ENCODE results near the gene EPS8.
"Not testable (repeated sequence)": the region's sequence is repeated elsewhere in the genome, so short reads cannot be mapped to it uniquely, and the experiment has no call there.

The EPS8 gene

DNA sequence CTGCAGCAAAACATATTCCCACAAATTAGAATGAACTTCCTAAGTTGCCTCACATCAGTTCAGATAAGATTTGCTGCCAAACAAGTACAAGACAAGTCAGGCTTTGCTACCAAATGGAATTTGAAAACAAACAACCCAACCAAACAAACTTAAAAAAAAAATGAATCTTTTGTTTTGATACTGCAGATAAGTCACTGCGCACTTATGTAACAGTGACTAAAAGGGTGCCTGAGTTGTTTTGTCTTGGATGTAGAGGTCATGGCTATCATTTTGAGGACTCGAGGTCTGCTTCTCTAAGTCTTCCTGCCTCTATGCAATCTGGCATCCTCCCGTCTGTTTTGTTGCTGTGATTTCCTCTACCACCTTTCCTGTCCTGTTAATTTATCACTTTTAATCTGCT is 11.1 kb upstream of the EPS8 start:
- in situ Hi-C loops (cut with MboI; ENCODE audit: low sequenced_read_pairs) = no loop called here

DNA sequence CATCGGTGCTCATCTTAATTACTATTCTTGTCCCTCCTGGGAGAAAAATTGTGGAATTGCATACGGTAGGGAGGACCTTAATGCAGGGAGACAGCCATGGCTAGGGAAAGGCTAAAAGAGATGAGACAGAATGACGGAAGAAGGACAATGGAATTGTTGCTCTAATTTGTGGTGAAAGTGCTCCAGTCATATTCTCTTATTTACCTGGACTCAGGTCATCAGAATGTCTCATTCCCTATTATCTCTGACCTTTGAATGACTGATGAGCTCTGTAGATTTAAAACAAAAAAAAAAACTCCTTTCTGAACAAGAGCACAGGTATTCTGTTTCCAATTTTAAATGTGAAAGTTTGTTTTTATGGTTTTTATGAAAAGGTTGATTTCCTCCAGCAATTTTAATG is 8.6 kb upstream of the EPS8 start:
- in situ Hi-C loops (cut with MboI; ENCODE audit: low sequenced_read_pairs) = no loop called here

DNA sequence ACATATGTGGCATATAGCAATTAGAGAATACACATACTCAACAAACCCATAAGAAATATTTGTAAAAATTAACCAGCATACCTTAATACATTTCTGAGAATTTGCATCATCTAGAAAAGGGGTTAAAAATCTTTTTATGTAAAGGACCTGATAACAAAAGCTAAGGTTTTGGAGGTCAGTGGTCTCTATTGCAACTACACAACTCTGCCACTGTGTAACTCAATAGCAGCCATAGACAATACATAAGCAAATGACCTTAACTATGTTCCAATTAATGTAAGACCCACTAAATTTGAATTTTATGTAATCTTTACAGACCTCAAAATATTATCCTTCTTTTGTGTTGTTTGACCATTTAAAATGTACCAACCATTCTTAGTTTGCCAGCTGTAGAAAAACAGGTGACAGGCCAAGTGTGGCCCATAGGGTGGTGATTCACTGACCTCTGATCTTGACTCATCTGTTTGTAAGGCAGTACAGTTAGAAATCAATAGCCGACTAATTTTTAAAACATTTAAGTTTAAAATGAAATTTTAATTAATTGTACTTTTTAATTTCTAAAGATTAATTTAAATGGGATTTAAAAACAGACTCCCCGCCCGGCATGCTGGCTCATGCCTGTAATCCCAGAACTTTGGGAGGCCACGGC is 7.4 kb upstream of the EPS8 start:
- in situ Hi-C loops (cut with MboI; ENCODE audit: low sequenced_read_pairs) = no loop called here

DNA sequence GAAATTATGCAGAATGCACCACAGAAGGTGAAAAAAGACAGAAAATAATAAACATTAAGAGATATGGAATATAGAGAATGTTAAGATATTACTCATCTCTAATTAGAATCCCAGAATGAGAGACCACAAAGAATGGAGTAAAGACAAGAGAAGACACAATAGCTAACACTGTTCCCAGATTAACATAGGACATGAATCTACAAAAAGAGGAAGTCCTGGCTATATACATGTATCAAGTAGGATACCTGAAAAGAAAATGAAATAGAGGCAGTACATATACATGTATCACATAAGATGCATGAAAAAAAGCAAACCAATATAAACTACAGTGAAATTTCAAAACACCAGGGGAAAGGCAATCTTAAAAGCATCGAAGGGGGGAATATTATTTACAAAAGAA is 5.6 kb upstream of the EPS8 start:
- in situ Hi-C loops (cut with MboI; ENCODE audit: low sequenced_read_pairs) = no loop called here

DNA sequence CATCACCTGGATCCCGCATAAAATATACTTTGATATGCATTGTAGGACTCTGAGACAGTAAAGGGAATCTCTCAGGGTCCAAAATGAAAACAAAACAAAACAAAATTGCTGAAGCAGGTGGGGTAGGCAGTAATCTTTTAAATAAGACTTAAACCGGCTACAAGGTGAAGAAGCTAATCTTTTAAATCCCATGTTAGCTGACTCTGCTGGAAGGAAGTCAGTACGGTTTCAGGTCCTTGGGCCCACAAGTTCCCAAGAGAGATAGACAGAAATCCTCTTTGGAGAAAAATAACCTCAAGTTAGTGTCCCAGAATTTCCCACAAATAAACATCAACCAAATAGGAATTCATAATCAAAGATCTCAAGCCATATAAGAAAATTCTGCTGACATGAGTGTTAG is 5.0 kb upstream of the EPS8 start:
- in situ Hi-C loops (cut with MboI; ENCODE audit: low sequenced_read_pairs) = no loop called here

DNA sequence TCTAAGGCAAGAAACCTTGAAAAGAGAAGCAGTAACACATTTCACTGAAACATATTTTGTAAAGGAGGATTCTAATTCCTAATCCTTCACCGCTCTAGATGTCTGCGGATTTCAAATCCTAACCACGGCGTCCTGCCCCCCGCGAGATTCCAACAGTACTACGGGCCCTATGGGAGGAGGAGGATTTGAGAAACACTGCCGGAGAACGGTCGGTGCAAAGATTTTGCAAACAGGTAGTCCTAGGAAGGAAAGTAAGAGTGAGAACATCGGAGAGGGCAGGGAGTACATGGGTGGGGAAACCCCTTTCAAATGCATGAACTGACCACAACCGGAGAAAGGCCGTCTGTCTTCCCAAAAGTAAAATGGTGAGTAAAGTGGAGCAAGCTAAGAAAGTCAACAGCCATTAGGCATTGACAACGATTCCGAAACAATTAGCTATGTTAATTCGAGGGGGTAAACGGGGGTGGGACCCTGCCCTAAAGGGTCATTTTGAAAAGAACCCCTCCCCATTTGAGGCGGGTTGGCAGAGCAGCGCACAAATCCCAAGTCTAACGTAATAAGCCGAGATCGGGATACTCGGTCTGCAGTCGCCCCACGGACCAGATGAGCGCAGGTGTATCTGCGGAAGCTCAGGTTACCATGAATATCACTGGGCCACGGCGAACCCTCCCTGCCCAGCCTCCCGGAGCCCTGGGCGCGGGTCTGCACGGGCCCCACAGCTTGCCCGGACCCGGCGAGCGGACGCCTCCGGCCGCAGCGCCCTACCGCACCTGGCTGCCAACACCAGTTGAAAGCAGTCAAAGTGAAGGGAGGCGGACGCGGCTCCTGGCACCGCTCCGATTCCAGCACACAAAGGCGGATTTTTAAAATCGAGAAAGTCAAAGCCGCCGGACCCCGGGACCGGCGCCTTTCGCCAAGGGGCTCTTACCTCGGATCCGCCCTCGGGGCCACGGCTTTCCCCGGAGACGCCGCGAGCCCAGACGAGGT is 662 bp downstream of the EPS8 start:
- in situ Hi-C loops (cut with MboI; ENCODE audit: low sequenced_read_pairs) = no loop called here

DNA sequence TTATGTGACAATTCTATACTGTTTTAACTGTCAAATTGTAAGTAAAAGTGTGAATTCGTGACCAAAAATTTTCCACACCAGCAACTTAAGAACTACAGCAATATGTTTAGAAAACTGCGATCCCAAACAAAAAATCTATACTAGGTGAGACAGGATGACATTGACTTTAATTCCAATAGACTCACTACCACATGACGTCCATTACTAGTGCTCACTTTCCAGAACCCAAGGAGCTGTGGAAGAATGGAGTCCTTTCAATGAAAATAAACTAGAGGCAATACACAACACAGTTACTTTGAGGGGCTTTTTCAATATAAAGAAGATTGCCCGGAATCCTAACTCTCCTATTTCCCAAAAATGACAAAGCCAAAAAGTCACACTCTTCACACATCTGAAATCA is 1.4 kb downstream of the EPS8 start:
- in situ Hi-C loops (cut with MboI; ENCODE audit: low sequenced_read_pairs) = no loop called here

DNA sequence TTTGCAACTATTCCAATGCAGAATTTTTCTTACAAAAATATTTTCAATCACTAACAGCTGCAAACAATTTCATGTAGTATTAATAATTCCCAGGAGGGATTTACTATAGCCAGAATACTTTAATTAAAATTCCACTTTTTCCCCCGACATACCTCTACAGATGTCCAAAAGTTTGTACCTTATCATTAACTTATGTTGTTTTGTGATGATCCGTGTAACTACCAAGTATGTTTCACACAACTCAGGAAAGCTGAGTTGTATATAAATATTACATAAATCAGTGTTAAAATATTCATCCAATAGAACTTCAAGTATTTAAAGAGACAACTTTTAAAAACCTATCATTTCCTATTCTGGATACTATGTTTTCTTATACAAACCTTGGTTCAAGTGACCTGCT is 2.4 kb downstream of the EPS8 start:
- in situ Hi-C loops (cut with MboI; ENCODE audit: low sequenced_read_pairs) = no loop called here

DNA sequence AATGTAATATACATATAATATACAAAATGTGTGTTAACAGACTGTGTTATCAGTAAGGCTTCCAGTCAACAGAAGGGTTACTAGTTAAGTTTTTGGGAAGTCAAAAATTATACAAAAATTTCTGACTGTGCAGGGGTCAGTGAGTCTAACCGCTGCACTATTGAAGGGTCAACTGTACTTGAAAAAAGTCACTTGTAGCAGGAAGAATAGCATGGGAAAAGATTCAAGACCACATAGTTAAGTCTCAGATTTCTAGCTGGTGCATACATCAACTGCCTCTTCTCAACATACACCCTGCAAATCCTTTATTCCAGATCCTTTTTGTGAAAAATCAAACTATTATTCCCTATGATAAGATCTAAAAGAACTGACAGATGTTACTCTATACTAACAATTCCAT is 5.9 kb downstream of the EPS8 start:
- in situ Hi-C loops (cut with MboI; ENCODE audit: low sequenced_read_pairs) = no loop called here

DNA sequence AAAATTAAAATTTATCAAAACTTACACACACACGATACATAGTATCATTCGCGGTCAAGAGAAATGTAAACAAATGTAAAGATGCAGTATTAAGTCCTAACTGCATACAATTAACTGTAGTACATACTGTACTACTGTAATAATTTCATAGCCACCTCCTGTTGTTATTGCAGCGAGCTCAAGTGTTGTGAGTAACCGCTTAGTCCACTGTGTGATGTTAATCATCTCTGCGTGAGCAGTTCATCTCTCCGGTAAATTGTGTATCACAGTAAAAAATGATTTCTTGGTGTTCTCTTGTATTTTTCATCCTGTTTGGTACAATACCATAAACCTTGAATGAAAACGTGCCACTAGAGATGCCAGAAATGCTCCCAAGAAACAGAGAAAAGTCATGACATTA is 6.5 kb downstream of the EPS8 start:
- in situ Hi-C loops (cut with MboI; ENCODE audit: low sequenced_read_pairs) = no loop called here

DNA sequence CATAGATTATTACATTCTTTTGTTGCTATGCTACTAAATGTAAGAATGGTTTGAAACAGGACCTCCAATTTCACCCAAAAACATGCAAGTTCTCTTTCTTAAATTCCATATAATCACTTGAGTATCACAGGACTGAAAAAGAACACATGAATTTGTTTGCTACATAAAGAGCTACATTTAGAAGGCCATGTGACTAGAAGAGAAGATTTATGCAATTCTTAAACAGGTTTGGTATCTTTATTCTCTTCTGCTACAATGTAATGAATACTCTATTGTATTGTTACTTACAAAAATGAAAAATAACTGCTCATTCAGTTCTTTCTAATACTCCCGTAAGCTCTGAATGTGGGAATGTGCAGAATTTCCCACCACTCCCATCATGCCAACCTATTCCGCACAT is 9.3 kb downstream of the EPS8 start:
- in situ Hi-C loops (cut with MboI; ENCODE audit: low sequenced_read_pairs) = no loop called here

DNA sequence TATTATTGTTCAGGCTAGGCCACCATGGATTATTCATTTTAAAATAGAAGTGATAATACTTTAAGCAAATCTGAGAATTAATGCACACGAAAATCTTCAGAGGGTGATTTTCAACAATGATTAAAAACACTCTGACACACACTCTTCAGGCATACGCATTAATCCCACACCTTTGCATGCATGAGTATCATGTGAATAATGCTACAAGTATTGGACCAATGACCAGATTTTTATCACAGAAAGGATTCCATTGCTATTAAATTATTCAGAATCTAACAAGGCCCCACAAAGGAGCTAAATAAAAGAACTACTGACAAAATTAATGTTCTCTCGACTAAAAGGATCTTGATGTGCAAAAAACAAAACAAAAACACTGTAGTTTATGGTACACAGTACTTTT is 11.1 kb downstream of the EPS8 start:
- in situ Hi-C loops (cut with MboI; ENCODE audit: low sequenced_read_pairs) = no loop called here

DNA sequence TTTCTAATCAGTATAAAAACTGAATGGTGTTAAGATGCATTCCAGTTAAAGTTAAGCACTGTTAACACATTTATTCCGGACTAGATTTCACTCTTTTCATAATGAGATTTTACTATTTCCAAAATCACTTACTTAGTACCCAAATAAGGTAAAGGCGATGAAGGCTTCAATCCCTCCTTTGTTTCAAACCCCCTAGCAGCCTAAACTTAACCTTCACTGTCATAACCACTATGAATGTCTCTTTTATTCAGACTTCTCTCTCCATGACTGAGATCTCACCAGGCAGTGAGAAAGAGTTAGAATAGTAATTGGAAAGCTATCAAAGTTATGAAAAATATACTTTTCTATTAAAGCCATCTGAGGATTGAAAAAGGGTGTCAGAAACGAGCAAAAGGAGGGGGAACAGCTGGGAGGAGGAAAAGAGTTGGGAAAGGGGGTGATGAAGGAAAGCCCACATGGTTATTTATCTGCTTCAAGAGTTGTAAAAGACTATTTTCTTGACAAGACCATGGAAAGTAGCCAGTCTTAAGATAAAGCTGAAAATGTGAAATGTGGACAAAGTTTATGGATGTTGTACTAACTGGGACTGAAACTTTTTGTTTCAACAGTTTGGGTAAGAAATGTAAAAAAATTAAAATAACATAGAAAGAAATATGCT is 11.7 kb downstream of the EPS8 start:
- in situ Hi-C loops (cut with MboI; ENCODE audit: low sequenced_read_pairs) = no loop called here

DNA sequence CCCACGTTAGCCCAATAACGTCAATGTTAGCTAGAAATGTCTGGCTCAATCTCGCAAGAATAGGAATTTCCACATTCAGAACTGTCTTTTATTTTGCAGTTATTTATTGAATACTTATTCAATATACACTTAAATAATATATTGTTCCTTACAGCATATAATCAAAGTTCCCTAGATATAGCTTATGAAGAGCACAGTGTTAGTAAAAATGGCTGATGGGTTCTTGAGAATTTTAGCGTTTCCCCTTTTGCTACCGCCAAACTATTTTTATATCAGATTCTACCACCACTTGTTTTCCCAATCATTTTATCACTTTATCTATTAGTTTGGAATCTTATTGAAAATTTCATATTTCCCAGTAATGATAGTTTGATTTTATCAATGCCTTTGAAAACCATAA is 12.7 kb downstream of the EPS8 start:
- in situ Hi-C loops (cut with MboI; ENCODE audit: low sequenced_read_pairs) = no loop called here

DNA sequence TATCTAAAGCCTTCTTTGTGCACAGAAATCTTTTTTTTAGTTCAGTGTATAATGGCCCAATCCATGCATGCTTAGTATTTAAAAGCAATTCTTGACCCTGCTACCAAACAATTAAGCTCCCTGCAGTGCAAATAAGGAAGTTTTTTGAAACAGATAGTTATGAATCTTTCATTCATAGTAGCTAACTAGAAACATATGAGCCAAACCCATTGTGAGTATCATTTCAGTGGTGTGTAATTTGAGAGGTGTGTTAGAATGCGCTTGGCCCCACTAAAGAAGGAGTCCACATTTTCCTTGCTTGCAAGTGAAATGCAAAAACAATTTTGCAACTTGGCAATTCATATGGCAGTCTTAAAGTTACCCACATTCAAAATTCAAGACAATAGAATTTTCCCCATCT is 14.4 kb downstream of the EPS8 start:
- in situ Hi-C loops (cut with MboI; ENCODE audit: low sequenced_read_pairs) = no loop called here

DNA sequence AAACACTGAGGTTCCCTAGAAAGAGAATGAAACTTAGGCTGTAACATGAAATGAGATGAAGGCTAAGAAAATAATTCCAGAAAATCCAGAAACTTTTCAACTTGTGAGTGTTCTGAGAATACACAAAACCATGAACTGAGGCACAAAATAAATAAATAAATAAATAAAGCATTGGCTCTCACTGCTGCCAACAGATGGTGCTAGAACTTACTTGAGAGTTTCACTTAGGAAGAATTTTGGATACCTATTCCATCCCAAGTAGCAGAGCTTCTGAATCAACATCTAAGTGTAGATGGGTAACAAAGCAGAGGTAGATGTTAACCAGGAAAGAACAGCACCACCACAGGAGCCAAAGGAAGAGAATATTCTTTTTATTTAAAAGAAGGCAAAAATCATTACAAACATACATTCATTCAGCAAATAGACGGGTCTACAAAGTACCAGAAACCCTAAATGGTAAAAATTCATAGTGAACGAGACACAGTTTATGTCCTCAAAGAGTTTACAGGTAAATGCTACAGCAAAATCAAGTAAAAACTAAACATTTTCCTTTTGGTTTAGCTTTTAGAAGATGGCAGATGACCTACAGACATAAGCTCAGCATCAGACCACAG is 16.7 kb downstream of the EPS8 start:
- in situ Hi-C loops (cut with MboI; ENCODE audit: low sequenced_read_pairs) = no loop called here

DNA sequence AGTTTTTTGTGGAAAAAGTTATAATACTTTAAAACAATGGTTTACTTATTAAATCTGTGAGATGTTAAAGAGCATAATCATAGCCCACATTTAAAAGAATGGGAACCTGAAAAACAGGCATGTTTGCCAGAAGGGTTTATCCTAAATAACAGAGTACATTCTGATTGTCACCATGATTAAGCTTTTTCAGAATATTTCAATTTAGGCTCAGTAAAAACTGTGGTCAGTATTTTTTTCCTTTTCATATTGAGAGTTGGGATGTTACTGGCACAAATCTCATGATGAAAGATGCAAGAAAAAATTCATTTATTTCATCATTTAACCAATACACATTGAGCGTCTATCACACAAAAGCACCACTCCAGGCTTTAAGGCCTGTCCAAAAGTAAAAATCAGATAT is 18.6 kb downstream of the EPS8 start:
- in situ Hi-C loops (cut with MboI; ENCODE audit: low sequenced_read_pairs) = no loop called here

DNA sequence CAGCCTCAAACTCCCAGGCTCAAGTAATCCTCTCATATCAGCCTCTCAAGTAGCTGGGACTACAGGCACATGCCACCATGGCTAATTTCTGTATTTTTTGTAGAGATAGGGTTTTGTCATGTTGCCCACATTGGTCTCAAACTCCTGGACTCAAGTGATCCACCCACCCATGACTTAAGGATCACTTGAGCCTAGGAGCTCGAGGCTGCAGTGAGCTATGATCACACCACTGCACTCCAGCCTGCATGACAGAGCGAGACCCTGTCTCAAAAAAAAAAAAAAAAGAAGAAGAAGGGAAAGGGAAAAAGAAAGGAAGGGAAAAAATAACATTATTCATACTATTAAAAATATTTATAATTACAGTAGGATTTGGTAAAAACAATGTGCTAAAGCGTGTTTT is 19.2 kb downstream of the EPS8 start:
- in situ Hi-C loops (cut with MboI; ENCODE audit: low sequenced_read_pairs) = no loop called here

DNA sequence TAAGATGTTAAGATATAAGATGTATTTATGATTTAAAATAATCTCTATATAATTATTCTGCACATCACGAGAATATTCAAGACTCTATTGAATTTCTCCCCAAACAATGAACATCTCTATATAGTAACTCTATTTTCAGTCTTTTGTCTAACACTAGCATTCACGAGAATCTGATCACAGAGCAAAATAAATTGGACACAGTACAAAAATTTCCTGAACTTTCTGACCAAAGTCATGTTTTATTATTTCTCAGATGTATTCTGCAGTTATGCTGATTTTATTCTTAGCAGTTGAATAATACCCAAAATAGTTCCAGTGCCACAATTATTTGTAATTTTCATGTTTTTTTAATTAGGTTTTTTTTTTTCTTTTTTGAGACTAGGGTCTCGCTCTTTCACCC is 19.6 kb downstream of the EPS8 start:
- in situ Hi-C loops (cut with MboI; ENCODE audit: low sequenced_read_pairs) = no loop called here

DNA sequence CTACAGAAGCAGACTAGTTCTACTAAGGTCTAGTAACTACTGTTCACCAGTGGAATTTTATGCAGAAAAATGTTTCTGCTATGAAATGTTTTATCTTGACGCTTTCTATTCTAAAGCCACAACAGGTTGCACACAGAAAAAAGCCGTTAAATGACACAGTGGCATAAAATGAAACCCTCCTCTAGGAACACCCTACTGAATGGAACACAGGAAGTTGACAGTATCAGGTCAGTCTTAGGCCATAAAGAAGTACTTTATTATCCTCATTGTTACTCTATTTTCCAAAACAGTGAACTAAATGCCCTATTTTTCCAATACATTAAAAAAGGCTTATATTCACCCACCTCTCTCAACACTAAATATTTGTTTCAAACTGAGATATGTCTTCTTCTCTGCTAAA is 21.9 kb downstream of the EPS8 start:
- in situ Hi-C loops (cut with MboI; ENCODE audit: low sequenced_read_pairs) = no loop called here

DNA sequence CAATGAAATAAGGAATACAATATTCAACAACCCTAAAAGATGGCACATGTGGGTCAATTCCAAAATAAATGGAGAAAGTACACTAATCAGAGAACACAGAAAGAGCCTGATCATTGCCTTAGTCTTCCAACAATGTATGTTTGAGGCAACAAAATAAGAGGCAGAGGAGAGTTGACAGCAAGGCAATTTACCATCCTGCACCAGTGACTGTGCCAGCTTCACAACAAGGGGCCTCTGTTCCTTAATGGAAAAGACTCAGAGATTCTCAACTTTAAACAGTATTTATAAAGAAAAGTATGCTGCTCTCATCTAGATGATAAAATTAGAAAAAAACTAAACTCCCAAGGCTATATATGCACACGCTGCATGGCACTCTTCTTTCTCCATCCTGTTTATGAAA is 25.9 kb downstream of the EPS8 start:
- in situ Hi-C loops (cut with MboI; ENCODE audit: low sequenced_read_pairs) = no loop called here

DNA sequence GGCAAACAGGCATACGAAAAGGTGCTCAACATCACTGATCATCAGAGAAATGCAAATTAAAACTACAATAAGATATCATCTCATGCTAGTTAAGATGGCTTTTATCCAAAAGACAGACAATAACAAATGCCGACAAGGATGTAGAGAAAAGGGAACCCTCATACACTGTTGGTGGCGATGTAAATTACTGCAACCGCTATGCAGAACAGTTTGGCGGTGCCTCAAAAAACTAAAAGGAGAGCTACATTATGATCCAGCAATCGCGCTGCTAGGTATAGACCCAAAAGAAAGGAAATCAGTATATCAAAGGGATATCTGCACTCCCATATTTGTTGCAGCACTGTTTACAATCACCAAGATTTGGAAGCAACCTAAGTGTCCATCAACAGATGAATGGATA is 27.0 kb downstream of the EPS8 start:
- in situ Hi-C loops (cut with MboI; ENCODE audit: low sequenced_read_pairs) = not testable (repeated sequence)

Measured in hTERT RPE-1 (cell line).